HG02678 (cell line): ENCODE results near the gene COL4A2.
A peak's percentile ranks its signal among the peaks of the same experiment; 100 is the strongest.

ENCODE experiments used
- ATAC-seq: cut with Tn5 transposase; IDR thresholded peaks from one replicate; pipeline ENCODE4 v1.9.1; 2021; ENCODE audit warnings: mild to moderate bottlenecking, moderate library complexity; ENCODE audit not compliant: unreplicated experiment

Gene COL4A2

GRCh38 chr13:110433014-110433413 is 125.9 kb downstream of the COL4A2 start:
- no peak for ATAC-seq

GRCh38 chr13:110434629-110435028 is 127.5 kb downstream of the COL4A2 start:
- no peak for ATAC-seq

- ATAC-seq, result no peak
These were observed 128.2 kb downstream of the COL4A2 start for GRCh38 chr13:110435331-110435730.

- ATAC-seq, result no peak
These were observed 129.2 kb downstream of the COL4A2 start for GRCh38 chr13:110436276-110436675.

- no peak for ATAC-seq
These were observed 129.8 kb downstream of the COL4A2 start for GRCh38 chr13:110436786-110437370.

- no peak for ATAC-seq
These were observed 131.1 kb downstream of the COL4A2 start for GRCh38 chr13:110438211-110438610.

GRCh38 chr13:110438776-110439175 is 131.7 kb downstream of the COL4A2 start:
- ATAC-seq, result no peak

- ATAC-seq, result no peak
These were observed 134.1 kb downstream of the COL4A2 start for GRCh38 chr13:110440946-110441731.

GRCh38 chr13:110442930-110443621 is 136.0 kb downstream of the COL4A2 start:
- no peak for ATAC-seq

GRCh38 chr13:110443622-110444225 is 136.6 kb downstream of the COL4A2 start:
- peak; percentile 27 for ATAC-seq

GRCh38 chr13:110444226-110444653 is 137.2 kb downstream of the COL4A2 start:
- ATAC-seq, result peak; percentile 41

GRCh38 chr13:110445183-110445582 is 138.1 kb downstream of the COL4A2 start:
- peak; percentile 50 for ATAC-seq

- no peak for ATAC-seq
These were observed 138.9 kb downstream of the COL4A2 start for GRCh38 chr13:110445722-110446574.

GRCh38 chr13:110446575-110446890 is 139.4 kb downstream of the COL4A2 start:
- ATAC-seq, result no peak

GRCh38 chr13:110447058-110447511 is 140.0 kb downstream of the COL4A2 start:
- peak; percentile 36 for ATAC-seq

- no peak for ATAC-seq
These were observed 140.7 kb downstream of the COL4A2 start for GRCh38 chr13:110447801-110448200.

- ATAC-seq, result no peak
These were observed 141.1 kb downstream of the COL4A2 start for GRCh38 chr13:110448230-110448629.

- ATAC-seq, result no peak
These were observed 141.6 kb downstream of the COL4A2 start for GRCh38 chr13:110448677-110449076.

- ATAC-seq, result no peak
These were observed 142.3 kb downstream of the COL4A2 start for GRCh38 chr13:110449219-110450015.
